ENCODE data around the gene SERPINB6. TPM values are rescaled to one million over a fixed set of nuclear protein-coding genes. Genes with fewer than 3 reads are reported as not detected.
A peak's percentile ranks its signal among the peaks of the same experiment; 100 is the strongest.

The SERPINB6 gene
- total and polyA plus RNA-seq, 9 of the 15 experiments (the other 6 are each of a cell fraction or from before 2014, with no cell fraction given) = 86.6 to 211 (median 143) TPM

GRCh38 chr6:2989332-2990247, 18.2 kb upstream of the SERPINB6 start (continued):
- TF ChIP-seq, protein P1, sequence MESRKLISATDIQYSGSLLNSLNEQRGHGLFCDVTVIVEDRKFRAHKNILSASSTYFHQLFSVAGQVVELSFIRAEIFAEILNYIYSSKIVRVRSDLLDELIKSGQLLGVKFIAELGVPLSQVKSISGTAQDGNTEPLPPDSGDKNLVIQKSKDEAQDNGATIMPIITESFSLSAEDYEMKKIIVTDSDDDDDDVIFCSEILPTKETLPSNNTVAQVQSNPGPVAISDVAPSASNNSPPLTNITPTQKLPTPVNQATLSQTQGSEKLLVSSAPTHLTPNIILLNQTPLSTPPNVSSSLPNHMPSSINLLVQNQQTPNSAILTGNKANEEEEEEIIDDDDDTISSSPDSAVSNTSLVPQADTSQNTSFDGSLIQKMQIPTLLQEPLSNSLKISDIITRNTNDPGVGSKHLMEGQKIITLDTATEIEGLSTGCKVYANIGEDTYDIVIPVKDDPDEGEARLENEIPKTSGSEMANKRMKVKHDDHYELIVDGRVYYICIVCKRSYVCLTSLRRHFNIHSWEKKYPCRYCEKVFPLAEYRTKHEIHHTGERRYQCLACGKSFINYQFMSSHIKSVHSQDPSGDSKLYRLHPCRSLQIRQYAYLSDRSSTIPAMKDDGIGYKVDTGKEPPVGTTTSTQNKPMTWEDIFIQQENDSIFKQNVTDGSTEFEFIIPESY (CRISPR knock-in tag; IDR thresholded peaks at IDR 0.05) = no peak
- no peak for TF ChIP-seq EGR1 (conservative IDR thresholded peaks at IDR 0.05)
- TF ChIP-seq MTA3 (IDR thresholded peaks at IDR 0.05; ENCODE audit: borderline replicate concordance) = peak; percentile 51; the same call in 1 of the 2 replicates
- peak; percentile 76; the same call in 1 of the 2 replicates for TF ChIP-seq ZBTB26 (CRISPR knock-in tag; IDR thresholded peaks at IDR 0.05)
- peak; percentile 92 for TF ChIP-seq ASH1L (IDR thresholded peaks at IDR 0.05; ENCODE audit: borderline replicate concordance, low read depth, partially characterized antibody)
- no peak for TF ChIP-seq ZC3H4 (CRISPR knock-in tag; IDR thresholded peaks at IDR 0.05; ENCODE audit: borderline replicate concordance)
- TF ChIP-seq CREB3L1 (IDR thresholded peaks at IDR 0.05; ENCODE audit: borderline replicate concordance, low read depth) = peak; percentile 58
- peak; percentile 46; the same call in 1 of the 2 replicates for TF ChIP-seq PML (IDR thresholded peaks at IDR 0.05; ENCODE audit: low read length)
- no peak for TF ChIP-seq ZC3H8 (IDR thresholded peaks at IDR 0.05)
- no peak for TF ChIP-seq FOSL1 (tag; conservative IDR thresholded peaks at IDR 0.05)
- peak in 1 of 2 experiments; percentile 40; a peak in 3 of 4 replicates for TF ChIP-seq MLLT1 (IDR thresholded peaks at IDR 0.05)
- TF ChIP-seq STAT6 (CRISPR knock-in tag; IDR thresholded peaks at IDR 0.05) = 0 out of 2 replicates have a peak, but pooled peaks have one; percentile 11
- TF ChIP-seq SAP30 (IDR thresholded peaks at IDR 0.05; ENCODE audit: borderline replicate concordance, insufficient read depth, low read depth, low read length, poor library complexity, severe bottlenecking) = no peak
- no peak for TF ChIP-seq ETS1 (conservative IDR thresholded peaks at IDR 0.05; ENCODE audit: control insufficient read depth, low read depth, low read length)
- no peak for TF ChIP-seq POLR3G (IDR thresholded peaks at IDR 0.05; ENCODE audit: extremely low read depth, insufficient read length, insufficient replicate concordance)

Measured in K562 (cell line).